Measurements from ENCODE around the gene TNFRSF13B. TPM values are rescaled to one million over a fixed set of nuclear protein-coding genes. Genes with fewer than 3 reads are reported as not detected.
"Not testable (repeated sequence)": the region's sequence is repeated elsewhere in the genome, so short reads cannot be mapped to it uniquely, and the experiment has no call there.

TNFRSF13B gene
- total RNA-seq, 2 donors from 2014 or later = not detected

DNA sequence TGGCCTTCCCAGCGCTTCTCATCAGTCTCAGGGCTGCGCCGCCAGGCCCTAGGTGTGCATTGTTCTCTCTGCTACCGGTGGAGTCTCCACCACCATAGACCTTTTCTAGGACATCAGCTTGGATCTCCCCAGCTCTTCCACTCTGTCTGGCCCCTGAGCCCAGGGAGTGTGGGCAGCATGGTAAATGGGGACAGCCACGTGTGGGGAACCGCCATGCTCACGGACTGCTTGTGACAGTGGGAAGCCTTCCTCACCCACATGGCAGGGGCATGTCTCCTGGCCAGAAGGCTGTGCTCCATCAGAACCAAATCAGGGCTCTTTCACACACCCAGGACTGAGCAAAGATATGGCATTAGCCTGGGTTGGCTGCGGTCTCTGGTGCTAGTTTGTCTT is 51.3 kb downstream of the TNFRSF13B start:
- intact Hi-C loops (cut with DNase I) = no loop called here
- peak; percentile 49 for DNase-seq (ENCODE audit: low spot score)

- intact Hi-C loops (cut with DNase I) = no loop called here
These were observed 52.0 kb downstream of the TNFRSF13B start for GRCh38 chr17:16919663-16920627.

GRCh38 chr17:16918443-16918842 is 53.5 kb downstream of the TNFRSF13B start:
- DNase-seq (ENCODE audit: low spot score) = peak; percentile 23
- intact Hi-C loops (cut with DNase I) = no loop called here

More at GRCh38 chr17:16919663-16920627, 52.0 kb downstream of the TNFRSF13B start:
- DNase-seq (ENCODE audit: low spot score) = peak; percentile 71

- intact Hi-C loops (cut with DNase I) = no loop called here
These were observed 54.1 kb downstream of the TNFRSF13B start for GRCh38 chr17:16917671-16918394.

DNA sequence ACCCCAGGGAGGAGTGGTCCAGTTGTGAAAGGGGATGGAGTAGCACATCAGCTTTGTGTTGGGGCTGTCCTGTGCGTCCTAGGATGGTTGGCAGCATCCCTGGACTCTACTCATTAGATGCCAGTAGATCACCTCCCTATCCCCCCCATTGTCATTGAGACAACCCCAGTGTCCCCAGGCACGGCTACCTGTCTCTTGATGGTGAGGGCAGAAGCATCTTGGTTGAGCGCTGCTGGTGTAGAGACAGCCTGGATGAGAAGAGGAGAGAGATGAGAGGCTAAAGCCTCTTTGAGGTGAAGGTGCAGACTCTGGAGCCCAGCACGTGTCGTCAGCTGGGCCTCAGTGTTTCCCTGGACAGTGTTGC is 55.4 kb downstream of the TNFRSF13B start:
- intact Hi-C loops (cut with DNase I) = no loop called here
- peak; percentile 49 for DNase-seq (ENCODE audit: low spot score)

More at GRCh38 chr17:16917671-16918394, 54.1 kb downstream of the TNFRSF13B start:
- peak; percentile 29 for DNase-seq (ENCODE audit: low spot score)

DNA sequence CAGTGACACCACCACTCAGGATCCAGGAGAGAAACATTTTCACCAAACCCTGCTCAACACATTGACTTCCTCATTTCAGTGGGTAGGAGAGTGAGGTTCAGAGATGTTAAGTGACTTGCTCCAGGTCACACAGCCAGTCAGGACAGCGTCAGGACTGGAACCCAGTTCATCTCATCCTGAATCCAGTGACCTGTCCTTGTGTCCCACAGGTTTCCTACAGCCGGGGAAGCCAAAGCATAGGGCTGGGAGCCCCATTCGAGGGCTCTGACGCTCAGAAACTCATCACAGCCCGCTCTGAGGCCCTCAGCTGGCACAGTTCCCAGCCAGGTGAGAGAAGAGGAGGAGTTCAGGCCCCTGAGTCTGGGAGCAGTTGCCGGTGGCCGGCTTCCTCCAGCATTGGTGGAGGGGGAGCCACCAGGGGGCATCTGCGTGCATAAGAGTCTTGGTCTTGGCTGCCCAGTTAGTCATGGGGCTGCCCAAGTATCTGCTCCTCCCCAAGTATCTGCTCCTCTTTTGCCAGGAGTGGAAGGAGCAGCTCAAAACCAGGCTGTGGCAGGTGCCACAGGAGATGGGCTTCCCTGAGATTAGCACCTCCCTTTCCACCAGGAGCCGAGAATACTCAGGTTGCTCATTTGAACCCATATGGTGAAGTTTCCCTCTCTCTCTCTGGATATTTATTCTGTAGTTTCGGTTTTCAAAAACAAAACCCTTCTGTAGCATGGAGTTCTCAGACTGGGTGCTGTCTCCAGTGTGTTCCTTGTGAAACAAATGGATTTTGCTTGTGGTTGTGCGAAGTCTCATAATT is 56.0 kb downstream of the TNFRSF13B start:
- DNase-seq (ENCODE audit: low spot score) = peak; percentile 83
- intact Hi-C loops (cut with DNase I) = no loop called here

- no peak for DNase-seq (ENCODE audit: low spot score)
- intact Hi-C loops (cut with DNase I) = loop anchor here in 1 of 2 donors (5.0 kb wide), 1 partner anchor 49 kb away; no protein-coding TSS in a partner anchor
These were observed 58.5 kb downstream of the TNFRSF13B start for GRCh38 chr17:16913463-16913862.

- intact Hi-C loops (cut with DNase I) = loop anchor here in 1 of 2 donors (5.0 kb wide), 1 partner anchor 50 kb away; no protein-coding TSS in a partner anchor
- peak; percentile 53 for DNase-seq (ENCODE audit: low spot score)
These were observed 59.6 kb downstream of the TNFRSF13B start for GRCh38 chr17:16912021-16912962.

- peak; percentile 66 for DNase-seq (ENCODE audit: low spot score)
- intact Hi-C loops (cut with DNase I) = loop anchor here in 1 of 2 donors (5.0 kb wide), 1 partner anchor 51 kb away; no protein-coding TSS in a partner anchor
These were observed 60.6 kb downstream of the TNFRSF13B start for GRCh38 chr17:16911141-16911937.

- intact Hi-C loops (cut with DNase I) = loop anchor here in 1 of 2 donors (5.0 kb wide), 1 partner anchor 52 kb away; no protein-coding TSS in a partner anchor
- no peak for DNase-seq (ENCODE audit: low spot score)
These were observed 61.6 kb downstream of the TNFRSF13B start for GRCh38 chr17:16910341-16910740.

DNA sequence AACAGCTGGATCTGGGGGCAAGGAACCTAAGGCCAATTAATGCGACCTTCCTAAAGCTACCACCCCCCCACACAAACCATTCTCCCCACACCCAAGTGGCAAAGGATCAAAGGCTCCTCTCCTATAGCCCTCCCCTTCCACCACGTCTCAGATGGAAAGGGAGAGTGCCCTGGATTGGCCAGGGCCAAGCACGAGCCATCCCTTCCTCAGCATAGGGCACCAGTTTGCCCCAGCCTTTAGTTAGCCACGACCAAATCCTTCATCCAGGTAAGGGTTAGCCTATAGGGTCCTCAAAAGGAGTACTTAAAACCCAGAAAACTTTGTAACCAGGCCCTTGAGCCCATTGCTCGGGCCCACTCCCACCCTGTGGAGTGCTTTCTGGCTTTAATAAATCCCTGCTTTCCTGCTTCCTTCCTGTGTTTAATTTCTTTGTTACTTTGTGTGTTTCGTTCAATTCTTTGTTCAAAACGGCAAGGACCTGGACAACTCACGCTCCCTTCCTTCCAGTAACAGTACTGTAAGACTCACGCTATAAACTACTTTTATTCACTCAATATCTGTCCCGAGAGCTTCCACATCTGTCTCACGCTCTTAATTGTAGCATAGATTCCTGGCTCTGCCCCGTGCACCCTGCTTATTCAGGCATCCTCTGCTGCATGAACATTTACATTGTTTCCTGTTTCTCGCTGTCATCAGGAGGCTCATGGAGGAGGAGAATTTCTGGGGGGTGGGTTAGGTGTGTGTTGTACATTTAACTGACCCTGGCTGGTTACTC is 62.3 kb downstream of the TNFRSF13B start:
- DNase-seq (ENCODE audit: low spot score) = no peak
- intact Hi-C loops (cut with DNase I) = loop anchor here in 1 of 2 donors (5.0 kb wide), 1 partner anchor 53 kb away; no protein-coding TSS in a partner anchor

DNA sequence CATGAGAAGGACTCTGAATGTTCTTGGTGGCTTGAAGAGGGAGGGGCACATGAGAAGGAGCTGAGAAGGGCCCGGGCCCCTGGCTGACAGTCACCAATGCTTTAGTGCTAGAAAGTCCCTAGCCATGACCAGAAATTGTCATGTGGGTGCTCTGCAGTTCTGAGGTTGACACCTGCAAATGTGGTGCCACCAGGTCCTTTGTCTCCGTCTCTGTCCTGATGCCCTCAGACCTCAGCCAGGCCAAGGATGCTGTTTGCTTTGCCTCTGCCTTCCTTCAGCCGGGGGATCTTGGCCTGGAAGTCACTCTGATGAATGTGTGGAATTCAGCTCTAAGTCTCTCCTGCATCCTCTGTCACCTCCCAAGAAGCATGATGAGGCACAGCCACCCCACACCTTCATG is 63.6 kb downstream of the TNFRSF13B start:
- no peak for DNase-seq (ENCODE audit: low spot score)

GRCh38 chr17:16906680-16907079 is 65.2 kb downstream of the TNFRSF13B start:
- DNase-seq (ENCODE audit: low spot score) = no peak
- intact Hi-C loops (cut with DNase I) = no loop called here

More for the DNA sequence above, 63.6 kb downstream of the TNFRSF13B start:
- intact Hi-C loops (cut with DNase I) = no loop called here

DNA sequence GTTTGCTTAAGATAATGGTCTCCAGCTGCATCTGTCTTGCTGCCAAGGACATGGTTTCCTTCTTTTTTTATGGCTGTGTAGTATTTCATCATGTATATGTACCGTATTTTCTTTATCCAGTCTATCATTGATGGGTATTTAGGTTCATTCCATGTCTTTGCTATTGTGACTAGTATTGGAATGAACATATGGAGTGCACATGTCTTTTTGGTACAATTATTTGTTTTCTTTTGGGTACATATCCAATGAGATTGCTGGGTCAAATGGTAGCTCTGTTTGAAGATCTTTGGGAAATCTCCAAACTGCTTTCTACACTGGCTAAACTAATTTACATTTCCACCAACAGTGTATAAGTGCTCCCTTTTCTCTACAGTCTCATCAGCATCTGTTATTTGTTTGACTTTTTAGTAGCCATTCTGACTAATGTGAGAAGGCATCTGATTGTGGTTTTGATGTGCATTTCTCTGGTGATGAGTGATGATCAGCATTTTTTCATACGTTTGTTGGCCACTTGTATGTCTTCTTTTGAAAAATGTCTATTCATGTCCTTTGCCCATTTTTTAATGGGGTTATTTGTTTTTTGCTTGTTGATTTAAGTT is 66.2 kb downstream of the TNFRSF13B start:
- intact Hi-C loops (cut with DNase I) = no loop called here
- no peak for DNase-seq (ENCODE audit: low spot score)

DNA sequence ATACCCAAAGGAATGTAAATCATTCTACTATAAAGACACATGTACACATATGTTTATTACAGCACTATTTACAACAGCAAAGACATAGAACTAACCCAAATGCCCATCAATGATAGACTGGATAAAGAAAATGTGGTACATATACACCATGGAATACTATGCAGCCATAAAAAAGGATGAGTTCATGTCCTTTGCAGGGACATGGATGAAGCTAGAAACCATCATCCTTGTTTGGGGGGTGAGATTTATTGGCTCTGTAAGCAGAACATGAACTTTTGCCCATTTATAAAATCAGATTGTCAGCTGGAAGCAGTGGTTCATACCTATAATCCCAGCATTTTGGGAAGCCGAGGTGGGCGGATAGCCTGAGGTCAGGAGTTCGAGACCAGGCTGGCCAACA is 68.8 kb downstream of the TNFRSF13B start:
- DNase-seq (ENCODE audit: low spot score); intact Hi-C loops (cut with DNase I): not testable (repeated sequence)

DNA sequence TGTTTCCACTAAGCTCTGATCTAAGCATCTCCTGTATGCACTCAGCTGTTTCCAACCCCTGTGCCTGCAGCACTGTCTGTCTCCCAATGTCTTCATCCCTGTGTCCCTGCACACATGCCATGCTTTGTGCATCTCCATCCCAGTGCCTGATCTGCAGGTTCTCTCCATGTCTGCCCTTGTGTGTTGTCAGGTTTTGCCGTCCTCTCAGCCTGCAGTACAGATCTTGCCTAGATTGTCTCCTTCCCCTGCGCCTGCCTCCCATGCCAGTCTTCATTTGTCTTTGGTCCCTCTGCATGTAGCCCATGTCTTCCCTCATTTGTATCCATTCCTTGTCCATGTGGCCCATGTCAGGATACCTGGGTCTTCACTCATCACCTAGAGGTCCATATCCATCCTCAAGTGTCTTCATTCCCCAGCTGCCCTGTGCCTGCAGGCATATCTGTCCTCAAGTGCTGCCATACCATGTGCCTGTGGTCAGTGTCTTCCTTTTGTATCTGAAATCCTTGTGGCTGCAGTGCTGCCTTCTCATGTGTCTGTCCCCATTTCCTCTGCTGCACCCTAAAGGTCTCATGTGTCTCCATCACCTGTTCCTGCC is 71.5 kb downstream of the TNFRSF13B start:
- DNase-seq (ENCODE audit: low spot score) = no peak
- intact Hi-C loops (cut with DNase I) = no loop called here
